Thymus (tissue), 11 donors: Measurements from ENCODE around the gene GNA12. TPM values are rescaled to one million over a fixed set of nuclear protein-coding genes. Genes with fewer than 3 reads are reported as not detected.
A peak's percentile ranks its signal among the peaks of the same experiment; 100 is the strongest.

Experiments used
- DNase-seq, 9 donors: peaks; one replicate each; pipeline ENCODE4 v3.0.0-alpha.2; 2013; ENCODE audit warnings: low spot score in 9 of 9, low read depth in 6 of 9, missing footprints in 1 of 9
- H3K27ac ChIP-seq, 2 donors: one replicate each; pipeline ENCODE4 v1.5.1; 2013; ENCODE audit warnings: control low read depth in 1 of 2, low read depth in 1 of 2, low read length in 1 of 2, mild to moderate bottlenecking in 1 of 2, moderate library complexity in 1 of 2
- H3K27me3 ChIP-seq, 2 donors: one replicate each; pipeline ENCODE4 v1.5.1; 2013; ENCODE audit warnings: low read length in 1 of 2; ENCODE audit not compliant: control insufficient read depth in 2 of 2, insufficient read depth in 1 of 2
- H3K36me3 ChIP-seq, 2 donors: one replicate each; pipeline ENCODE4 v1.5.1; 2013; ENCODE audit warnings: low read length in 1 of 2, mild to moderate bottlenecking in 1 of 2, moderate library complexity in 1 of 2; ENCODE audit not compliant: control insufficient read depth in 2 of 2, insufficient read depth in 2 of 2
- H3K4me1 ChIP-seq, 2 donors: one replicate each; pipeline ENCODE4 v1.5.1; 2013; ENCODE audit warnings: low read length in 2 of 2; ENCODE audit not compliant: control insufficient read depth in 2 of 2, insufficient read depth in 2 of 2
- H3K4me3 ChIP-seq, 2 donors: one replicate each; pipeline ENCODE4 v1.5.1; 2013; ENCODE audit warnings: low read length in 2 of 2, control low read depth in 1 of 2, mild to moderate bottlenecking in 1 of 2
- H3K9me3 ChIP-seq, 2 donors: one replicate each; pipeline ENCODE4 v1.5.1; 2013; ENCODE audit warnings: low read length in 1 of 2, mild to moderate bottlenecking in 1 of 2; ENCODE audit not compliant: control insufficient read depth in 2 of 2, insufficient read depth in 1 of 2
- WGBS: extraction: QIAGEN DNeasy Blood & Tissue Kit; methylation state at CpG from one replicate; pipeline ENCODE4 v1.1.7; 2013; 5-methylcytosine and 5-hydroxymethylcytosine counted together
- polyA plus RNA-seq: library from polyadenylated mRNA; stranded (reverse); fragments of 200-250 nt; gene quantifications from one replicate; pipeline ENCODE4 v1.2.3, GENCODE V29; 2013
- total RNA-seq: library from RNA; stranded (reverse); fragments of 120-200 nt; gene quantifications from one replicate; pipeline ENCODE4 v1.2.4, GENCODE V29; 2013
- donor health status: healthy.

GNA12 gene
- total and polyA plus RNA-seq, 2 donors: 4.4 to 11.9 TPM

DNA sequence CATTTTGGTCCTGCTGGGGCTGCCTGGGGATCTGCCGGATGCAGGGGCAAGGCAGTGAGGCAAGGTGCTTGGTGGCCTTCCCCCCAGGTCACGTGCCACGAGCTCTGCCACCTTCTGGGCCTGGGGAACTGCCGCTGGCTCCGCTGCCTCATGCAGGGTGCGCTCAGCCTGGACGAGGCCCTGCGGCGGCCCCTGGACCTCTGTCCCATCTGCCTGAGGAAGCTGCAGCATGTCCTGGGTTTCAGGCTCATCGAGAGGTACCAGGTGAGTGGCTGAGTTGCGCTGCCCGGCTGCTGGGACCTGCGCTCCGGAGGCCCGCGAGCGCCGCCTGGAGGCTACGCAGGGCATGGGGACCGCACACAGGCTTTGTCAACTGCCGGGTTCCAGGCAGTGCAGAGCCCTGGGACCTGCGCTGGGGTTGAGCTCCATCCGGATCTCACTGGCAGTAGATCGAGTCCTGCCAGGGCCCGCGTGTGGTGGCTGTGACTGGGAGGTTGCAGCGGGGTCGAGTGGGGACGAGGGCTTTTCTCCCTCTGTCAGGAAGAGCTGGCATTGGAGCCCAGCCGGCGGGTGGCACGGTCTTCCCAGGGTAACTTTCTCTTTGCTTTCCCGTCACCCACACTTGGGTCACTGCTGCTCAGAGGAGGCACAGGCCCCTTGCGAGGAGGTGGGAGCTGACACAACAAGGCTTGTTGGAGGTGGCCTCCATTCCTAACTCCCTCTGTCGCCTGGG lies 134.4 kb downstream of the GNA12 start:
- Histone ChIP-seq H3K27ac (no peak overlapping the region), H3K4me3 (no peak overlapping the region), H3K36me3 (no peaks in the 10 kb centered on the region), H3K9me3 (peaks cover 0 to 12% of the 10 kb centered on the region in 2 donors), H3K4me1 (peaks cover 5 to 40% of the 10 kb centered on the region in 2 donors), H3K27me3 (peaks cover 29 to 83% of the 10 kb centered on the region in 2 donors)
- peak in 7 of 9 donors; percentile 34 to 83 (median 50) for DNase-seq
- WGBS: 39% methylated on average over 35 of the region's 35 CpGs

DNA sequence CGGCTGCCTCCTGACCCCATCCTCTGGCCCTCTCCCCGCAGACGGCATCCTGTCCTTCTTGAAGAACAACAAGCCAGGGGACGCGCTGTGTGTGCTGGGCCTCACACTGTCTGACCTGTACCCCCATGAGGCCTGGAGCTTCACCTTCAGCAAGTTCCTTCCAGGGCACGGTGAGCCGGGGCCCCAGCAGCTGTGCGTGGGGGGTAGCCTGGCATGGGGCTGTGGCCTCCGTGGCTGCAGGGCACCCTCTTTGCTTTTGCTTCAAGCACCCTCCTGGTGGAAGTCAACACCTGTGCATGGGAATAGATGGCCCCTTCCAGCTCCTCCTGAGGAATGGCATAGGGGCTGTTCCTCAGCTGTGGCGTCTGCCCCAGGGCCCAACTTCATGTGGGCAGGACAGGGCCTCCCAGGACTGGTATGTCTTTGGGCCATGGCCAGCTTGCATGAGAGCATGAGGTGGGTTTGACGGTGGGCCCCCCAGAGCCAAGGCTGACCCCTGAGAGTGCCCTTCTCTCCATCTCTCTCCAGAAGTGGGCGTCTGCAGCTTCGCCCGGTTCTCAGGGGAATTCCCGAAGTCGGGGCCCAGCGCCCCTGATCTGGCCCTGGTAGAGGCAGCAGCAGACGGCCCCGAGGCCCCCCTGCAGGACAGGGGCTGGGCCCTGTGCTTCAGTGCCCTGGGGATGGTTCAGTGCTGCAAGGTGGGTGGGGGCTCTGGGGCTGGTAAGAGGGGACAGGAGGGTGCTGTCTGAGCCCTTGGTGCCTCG lies 135.4 kb downstream of the GNA12 start:
- Histone ChIP-seq H3K27me3 (peaks cover 29 to 73% of the 10 kb centered on the region in 2 donors), H3K27ac (no peak overlapping the region), H3K9me3 (peaks cover 0 to 6% of the 10 kb centered on the region in 2 donors), H3K36me3 (no peaks in the 10 kb centered on the region), H3K4me1 (peaks cover 2 to 30% of the 10 kb centered on the region in 2 donors), H3K4me3 (no peak overlapping the region)
- 88% methylated on average over 20 of the region's 20 CpGs for WGBS
- DNase-seq: no peak

GRCh38 chr7:2708041-2708440 lies 136.1 kb downstream of the GNA12 start:
- H3K4me1 ChIP-seq: peaks cover 2 to 24% of the 10 kb centered on the region in 2 donors
- H3K36me3 ChIP-seq: no peaks in the 10 kb centered on the region
- H3K27me3 ChIP-seq: peaks cover 29 to 66% of the 10 kb centered on the region in 2 donors
- H3K4me3 ChIP-seq: no peak overlapping the region
- H3K27ac ChIP-seq: no peak overlapping the region
- WGBS: 92% methylated on average over 10 of the region's 10 CpGs
- no peak for DNase-seq
- peaks cover 0 to 6% of the 10 kb centered on the region in 2 donors for H3K9me3 ChIP-seq

DNA sequence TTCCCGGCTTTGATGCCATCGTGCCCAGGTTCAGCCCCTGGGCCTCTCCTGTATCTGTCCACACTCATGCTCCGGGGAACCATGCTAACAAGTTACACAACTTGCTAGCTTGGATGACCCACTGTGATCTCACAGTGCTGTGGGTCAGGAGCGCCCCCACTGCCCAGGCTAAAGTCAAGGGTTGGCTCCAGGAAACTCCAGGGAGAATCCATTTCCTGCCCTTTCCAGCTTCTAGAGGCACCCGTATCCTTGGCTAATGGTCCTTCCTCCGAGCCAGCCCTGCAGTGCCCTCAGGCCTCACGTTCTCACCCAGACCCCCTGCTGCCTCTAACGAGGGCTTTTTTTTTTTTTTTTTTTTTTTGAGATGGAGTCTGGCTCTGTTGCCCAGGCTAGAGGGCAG lies 136.6 kb downstream of the GNA12 start:
- 98% methylated on average over 8 of the region's 8 CpGs for WGBS
- Histone ChIP-seq H3K27ac (no peak overlapping the region), H3K9me3 (peaks cover 0 to 6% of the 10 kb centered on the region in 2 donors), H3K36me3 (no peaks in the 10 kb centered on the region), H3K4me1 (peaks cover 2 to 21% of the 10 kb centered on the region in 2 donors), H3K27me3 (peaks cover 28 to 66% of the 10 kb centered on the region in 2 donors), H3K4me3 (no peak overlapping the region)
- DNase-seq: no peak

GRCh38 chr7:2706685-2707126 lies 137.4 kb downstream of the GNA12 start:
- Histone ChIP-seq H3K4me3 (no peak overlapping the region), H3K4me1 (peaks cover 2 to 21% of the 10 kb centered on the region in 2 donors), H3K36me3 (no peaks in the 10 kb centered on the region), H3K27ac (no peak overlapping the region), H3K27me3 (peaks cover 23 to 63% of the 10 kb centered on the region in 2 donors), H3K9me3 (peaks cover 0 to 6% of the 10 kb centered on the region in 2 donors)
- DNase-seq: no peak
- 86% methylated on average over 6 of the region's 6 CpGs for WGBS

DNA sequence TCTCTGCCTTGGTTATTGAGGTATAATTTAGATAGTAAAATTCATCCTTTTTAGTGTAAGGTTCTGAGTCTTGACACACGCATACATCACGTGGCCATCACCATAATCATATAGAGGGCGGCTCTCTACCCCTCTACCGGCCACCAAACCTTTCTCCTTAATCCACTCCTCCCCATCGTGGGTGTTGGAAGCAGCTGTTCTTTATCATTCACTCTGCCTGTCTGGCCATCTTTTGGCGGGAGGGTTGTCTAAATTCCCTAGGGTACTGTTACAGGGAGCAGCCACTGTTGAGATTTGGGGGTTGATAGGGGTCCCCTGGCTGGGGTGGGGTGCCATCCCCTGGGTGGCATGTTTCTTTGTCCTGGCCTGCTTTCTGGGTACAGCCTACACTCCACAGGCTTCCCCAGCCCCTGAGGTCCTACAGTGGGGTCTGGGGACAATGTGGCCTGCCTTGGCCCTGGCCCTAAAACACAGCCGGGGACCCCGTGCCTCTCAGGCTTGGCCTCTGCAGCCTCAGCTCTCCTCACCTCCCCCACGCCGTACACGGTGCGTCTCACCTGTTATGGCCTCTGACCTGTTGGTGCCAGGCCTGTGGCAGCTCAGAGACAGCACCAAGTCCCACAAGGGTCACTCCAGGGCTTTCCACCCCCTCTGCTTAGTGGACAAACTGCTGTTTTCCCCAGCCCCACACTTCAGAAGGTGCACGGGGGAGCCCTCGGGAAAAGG lies 138.6 kb downstream of the GNA12 start:
- WGBS: 91% methylated on average over 14 of the region's 14 CpGs
- peaks cover 20 to 60% of the 10 kb centered on the region in 2 donors for H3K27me3 ChIP-seq
- no peaks in the 10 kb centered on the region for H3K36me3 ChIP-seq
- DNase-seq: no peak
- peaks cover 0 to 3% of the 10 kb centered on the region in 2 donors for H3K9me3 ChIP-seq
- no peak overlapping the region for H3K27ac ChIP-seq
- no peak overlapping the region for H3K4me3 ChIP-seq
- peaks cover 0 to 11% of the 10 kb centered on the region in 2 donors for H3K4me1 ChIP-seq

DNA sequence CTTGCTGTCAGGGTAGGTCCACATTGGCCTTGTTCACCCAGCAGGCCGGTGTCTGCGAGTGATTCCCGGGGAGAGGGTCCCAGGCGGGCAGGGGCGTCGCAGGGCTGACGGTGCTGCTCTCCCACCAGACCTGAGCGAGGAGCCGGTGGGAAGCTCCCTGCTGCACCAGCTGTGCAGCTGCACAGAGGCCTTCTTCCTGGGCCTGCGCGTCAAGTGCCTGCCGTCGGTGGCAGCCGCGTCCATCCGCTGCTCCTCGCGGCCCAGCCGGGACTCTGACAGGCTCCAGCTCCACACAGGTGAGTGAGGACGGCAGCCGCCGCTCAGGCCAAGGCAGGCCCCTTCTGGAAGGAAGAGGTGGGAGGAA lies 141.5 kb downstream of the GNA12 start:
- no peak for DNase-seq
- 96% methylated on average over 22 of the region's 22 CpGs for WGBS
- H3K4me3 ChIP-seq: no peak overlapping the region
- H3K36me3 ChIP-seq: no peaks in the 10 kb centered on the region
- H3K27ac ChIP-seq: no peak overlapping the region
- peaks cover 6 to 60% of the 10 kb centered on the region in 2 donors for H3K27me3 ChIP-seq
- H3K9me3 ChIP-seq: peaks cover 0 to 3% of the 10 kb centered on the region in 2 donors
- H3K4me1 ChIP-seq: peaks cover 12 to 17% of the 10 kb centered on the region in 2 donors

DNA sequence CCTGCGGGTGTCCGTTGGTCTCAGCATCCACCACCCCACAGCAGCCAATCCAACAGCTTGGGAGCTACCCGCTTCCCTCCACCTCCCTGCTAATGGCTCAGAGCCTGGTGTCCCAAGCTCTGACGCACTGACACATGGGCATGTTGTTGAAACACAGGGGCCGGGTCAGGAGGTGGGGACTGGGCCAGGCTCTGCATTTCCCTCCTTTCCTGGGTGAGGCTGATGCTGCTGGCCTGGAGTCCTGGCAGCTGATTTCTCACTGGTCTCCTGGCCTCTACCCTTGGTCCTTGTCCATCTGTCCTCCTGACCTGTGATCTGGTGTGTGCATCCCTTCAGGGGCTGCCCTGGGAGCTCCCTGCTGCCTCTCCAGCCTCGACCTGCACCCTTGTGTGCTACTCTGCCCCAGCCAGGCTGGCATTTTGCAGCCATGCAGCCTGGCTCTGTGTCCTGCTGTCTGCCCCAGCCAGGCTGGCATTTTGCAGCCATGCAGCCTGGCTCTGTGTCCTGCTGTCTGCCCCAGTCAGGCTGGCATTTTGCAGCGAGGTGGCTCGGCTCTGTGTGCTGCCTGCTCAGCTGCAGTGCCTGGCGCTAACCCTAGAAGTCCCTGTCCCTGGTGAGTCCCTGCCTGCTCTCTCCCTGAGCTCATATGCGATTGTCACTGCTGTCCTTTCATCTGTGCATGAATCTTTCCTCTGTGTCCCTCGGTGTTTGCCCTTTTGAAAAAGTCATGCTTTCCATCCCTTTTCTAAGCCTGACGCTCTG lies 142.1 kb downstream of the GNA12 start:
- WGBS: 89% methylated on average over 12 of the region's 12 CpGs
- H3K4me3 ChIP-seq: no peak overlapping the region
- peaks cover 12 to 17% of the 10 kb centered on the region in 2 donors for H3K4me1 ChIP-seq
- peaks cover 6 to 55% of the 10 kb centered on the region in 2 donors for H3K27me3 ChIP-seq
- H3K36me3 ChIP-seq: no peaks in the 10 kb centered on the region
- no peak for DNase-seq
- peaks cover 0 to 3% of the 10 kb centered on the region in 2 donors for H3K9me3 ChIP-seq
- no peak overlapping the region for H3K27ac ChIP-seq
